GM18951 (cell line): ENCODE measurements around the gene RALGPS1.

Source experiments
- POLR2A ChIP-seq: IDR thresholded peaks from 4 replicates; pipeline ENCODE4 v1.6.1; 2011; ENCODE audit warnings: mild to moderate bottlenecking; ENCODE audit not compliant: insufficient read length, insufficient read depth; ENCODE audit errors: extremely low read depth
- in situ Hi-C: fragments of 300-500 bp; cut with MboI; formaldehyde crosslinking; loops from one replicate; pipeline ENCODE4 v1.12.0; 2022; ENCODE audit warnings: low sequenced_read_pairs, mixed read lengths, inconsistent platforms; ENCODE audit not compliant: unreplicated experiment

Gene RALGPS1

DNA sequence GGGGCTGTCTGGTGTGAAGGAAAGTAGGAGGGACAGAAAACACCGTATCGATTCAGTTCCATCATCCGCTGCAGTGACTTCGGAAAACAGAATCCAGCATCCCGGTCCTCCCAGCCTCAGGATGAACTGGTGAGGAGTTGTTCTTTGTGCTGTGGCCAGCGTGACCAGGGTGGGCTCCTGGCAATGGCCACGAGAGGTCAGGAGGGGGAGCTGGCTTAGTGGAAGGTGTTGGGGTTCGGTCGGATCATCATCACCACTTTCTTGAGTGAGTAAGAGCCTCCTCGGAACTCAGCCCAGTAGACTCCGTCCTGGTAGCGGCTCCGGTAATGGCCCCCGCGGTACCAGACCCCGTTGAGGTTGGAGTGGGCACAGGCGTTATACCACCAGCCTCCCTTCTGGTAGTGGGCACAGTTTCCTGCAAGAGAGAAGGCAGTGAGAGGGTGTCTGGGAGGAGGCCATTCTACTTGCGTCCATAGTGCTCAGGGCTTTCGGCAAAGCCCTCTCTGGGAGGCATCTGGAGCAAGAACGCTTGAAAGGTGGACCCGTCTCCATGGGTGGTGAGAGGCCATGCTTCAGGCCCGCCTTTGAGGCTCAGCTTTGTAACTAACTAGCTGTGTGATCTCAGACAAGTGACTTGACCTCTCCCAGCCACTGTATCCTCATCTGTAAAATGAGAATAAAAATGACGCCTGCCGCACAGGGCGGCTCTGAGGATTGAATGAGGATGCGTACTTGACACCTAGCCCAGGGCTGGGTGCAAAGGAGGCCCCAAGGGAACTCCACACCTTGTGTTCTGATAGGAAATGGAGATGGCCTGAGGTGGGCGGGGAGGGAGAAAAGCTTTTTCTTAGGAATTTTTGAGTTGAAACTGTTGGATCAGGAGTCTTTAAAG, 174.4 kb downstream of the RALGPS1 start:
- TF ChIP-seq POLR2A, result no peak
- in situ Hi-C loops, result no loop called here

DNA sequence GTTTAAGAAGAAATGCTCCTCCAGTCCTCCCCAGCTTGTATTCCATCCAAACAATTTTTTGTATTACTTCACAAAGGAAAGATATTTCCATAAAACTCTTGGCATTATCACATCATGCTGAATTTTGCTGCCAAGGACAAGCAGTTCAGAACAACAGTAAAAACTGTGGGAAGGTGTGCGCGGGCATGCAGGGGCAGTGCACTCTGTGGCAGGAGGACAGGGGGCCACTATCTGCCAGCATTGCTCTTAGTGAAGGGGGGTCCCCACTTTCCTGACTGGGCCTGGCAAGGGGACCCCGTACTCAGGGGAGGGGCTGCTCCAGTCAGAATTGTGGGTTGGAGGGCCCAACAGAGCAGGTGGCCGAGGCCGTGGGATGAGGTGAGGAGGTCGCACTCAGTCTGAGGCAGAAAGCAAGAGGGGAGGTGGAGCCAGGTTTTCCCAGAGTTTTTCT, 175.1 kb downstream of the RALGPS1 start:
- TF ChIP-seq POLR2A, result no peak
- in situ Hi-C loops, result no loop called here

DNA sequence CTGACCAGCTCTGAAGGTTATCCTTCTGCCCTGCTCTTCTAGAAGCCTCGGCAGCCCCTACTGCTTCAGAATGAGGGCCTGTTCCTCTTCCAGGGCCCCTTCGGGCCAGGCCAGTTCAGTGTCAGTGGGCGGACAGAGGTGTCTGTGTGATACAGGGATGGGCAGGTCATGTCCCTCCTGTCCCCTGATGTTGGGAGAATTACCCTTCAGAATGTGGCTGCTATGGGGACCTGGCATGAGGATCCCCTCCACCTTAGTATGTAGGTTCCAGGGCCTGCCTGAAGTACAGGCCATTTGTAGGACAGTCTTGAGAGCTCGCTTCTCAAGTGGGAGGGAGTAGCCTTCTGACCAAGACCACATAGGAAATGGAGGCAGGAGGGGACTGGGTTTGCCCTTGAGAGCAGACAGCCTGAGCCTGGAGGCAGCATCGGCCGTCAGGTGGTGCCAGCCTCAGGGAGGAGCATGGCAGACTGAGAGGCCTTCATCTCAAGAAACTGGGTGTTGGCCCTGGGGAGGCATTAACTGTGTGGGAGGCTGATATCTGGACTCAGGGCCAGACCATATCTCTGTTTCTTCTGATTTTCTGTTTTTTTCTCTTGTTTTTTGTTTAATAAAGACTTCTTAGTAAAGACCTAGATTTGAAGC, 175.9 kb downstream of the RALGPS1 start:
- no peak for TF ChIP-seq POLR2A
- in situ Hi-C loops, result no loop called here

DNA sequence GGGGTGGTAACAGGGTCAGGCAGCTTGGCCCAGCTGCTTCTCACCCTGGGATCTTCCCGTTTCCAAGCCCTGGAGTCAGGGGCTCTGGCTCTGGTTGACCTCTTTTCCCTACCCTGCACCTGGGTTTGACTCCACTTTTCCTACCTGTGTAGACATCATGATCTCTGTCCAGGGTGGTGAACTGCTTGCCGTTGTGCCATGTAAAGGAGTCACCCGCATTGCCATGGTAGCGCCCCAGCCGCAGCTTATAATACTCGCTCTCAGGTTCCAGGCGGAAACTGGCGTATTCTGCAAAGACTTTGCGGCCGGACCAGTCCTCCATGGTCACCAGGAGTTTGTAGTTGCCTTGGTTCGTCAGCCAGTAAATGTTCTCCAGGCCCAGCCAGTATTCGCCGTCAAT, 176.9 kb downstream of the RALGPS1 start:
- in situ Hi-C loops, result no loop called here
- no peak for TF ChIP-seq POLR2A

DNA sequence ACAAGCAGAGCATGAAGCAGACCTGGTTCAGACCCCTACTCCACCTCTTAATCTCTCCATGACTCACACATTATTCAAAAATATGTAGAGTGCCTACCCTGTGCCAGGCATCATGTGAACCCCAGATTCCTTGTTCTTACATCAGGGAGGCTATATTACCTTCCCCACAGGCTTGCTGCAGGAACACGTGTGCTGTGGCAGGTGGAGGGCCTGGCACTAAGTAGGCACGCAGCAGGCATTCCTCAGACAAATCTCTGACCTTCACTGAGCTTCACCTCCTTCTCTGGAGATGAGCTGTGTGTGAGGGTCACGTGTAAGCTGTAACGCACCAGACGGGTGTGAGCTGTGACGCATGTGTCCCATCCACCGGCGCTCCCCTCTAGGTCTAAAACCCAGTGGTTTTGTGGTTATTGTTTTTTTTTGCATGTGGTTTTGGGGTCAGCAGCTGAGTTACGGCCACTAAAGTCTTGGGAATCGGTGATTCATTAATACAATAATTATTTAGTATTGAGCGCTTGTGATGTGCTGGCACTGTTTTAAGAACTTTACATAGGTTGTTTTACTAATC, 177.5 kb downstream of the RALGPS1 start:
- TF ChIP-seq POLR2A, result no peak
- in situ Hi-C loops, result no loop called here

DNA sequence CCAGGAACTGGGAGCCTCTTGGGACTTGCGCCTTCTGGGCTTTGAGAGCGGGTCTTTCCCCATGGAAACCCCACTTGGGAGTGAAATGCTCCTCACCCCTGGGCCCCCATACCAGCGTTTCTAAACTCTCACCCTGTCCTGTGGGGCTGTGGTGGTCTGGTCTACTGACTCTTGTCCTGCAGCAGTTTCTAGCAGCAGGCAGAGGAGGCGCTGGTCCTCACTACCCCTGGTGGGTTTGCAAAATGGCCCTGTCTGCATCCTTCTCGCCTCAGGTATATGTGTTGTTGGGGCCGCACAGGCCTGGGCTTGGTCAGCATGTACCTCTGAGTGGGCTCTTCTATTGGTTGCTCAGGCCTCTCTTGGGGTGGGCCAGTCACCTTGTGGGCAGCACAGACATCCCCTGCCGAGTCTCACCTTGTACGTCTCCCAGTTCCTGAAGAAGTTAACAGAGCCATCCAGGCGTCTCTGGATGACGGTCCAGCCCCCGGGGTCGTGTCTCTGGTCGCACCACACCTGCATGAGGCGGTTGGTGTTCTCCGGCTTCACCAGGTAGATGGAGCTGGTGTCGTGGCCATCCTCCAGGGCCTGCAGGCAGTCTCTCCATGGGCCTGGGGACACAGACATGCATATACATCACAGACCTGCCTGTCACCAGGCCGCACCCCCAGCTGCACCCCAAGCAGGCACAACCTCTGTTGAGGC, 178.9 kb downstream of the RALGPS1 start:
- no peak for TF ChIP-seq POLR2A
- in situ Hi-C loops, result no loop called here

DNA sequence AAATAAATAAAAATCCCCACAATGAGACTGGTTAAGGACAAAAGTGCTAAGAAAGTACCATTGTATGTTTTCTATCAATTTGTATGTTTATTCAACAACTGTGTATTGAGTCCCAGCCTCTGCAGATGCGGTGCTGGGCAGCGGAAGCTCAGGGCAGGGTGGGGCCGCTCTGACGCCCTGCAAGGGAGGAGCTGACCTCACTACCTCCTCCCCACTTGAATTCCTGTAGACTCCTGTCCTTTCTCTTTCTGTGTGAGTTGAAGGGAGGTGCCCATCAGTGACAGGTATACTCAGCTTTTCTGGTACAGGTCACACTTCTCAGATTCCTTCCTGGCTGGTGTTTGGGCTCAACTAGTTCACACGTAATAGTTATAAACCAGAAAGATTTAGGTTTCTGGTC, 180.8 kb downstream of the RALGPS1 start:
- in situ Hi-C loops, result no loop called here
- no peak for TF ChIP-seq POLR2A

DNA sequence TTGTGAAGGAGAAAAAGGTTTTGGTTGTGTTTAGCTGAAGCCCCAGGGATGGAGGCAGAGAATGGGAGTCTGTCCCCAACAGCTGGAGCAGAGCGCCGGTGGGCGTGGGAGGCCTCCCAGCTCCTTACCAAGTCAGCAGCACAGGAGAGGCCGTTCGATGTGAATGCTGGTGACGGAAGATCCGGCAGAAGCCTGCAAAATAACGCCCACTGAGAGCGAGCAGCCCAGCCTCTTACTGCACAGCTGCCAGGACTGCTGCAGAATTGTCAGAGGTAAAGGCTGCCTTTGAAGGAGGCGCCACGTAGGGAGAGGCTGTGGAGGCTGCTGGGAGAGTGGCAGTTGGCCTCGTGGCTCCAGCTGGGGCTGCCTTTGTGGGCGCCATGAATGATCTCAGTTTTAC, 181.6 kb downstream of the RALGPS1 start:
- in situ Hi-C loops, result no loop called here
- TF ChIP-seq POLR2A, result no peak

DNA sequence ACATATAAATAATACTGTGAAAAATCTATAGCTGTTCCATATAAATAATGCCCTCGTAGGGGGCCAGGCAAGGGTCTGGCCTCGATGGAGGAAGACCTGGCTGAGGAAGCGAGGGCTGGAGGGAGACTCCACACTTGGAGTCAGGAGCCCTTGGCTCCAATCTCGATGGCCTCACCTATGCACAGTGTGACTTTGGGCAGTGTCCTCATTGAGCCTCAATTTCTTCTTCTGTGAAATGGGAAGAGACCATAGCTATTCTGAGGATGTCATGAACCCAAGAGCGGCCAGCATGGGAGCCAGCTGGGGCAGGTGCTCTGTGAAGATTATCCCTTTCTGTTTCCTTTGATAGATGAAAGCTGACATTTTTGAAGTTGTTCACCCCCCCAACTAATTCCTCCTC, 183.1 kb downstream of the RALGPS1 start:
- in situ Hi-C loops, result no loop called here
- no peak for TF ChIP-seq POLR2A

DNA sequence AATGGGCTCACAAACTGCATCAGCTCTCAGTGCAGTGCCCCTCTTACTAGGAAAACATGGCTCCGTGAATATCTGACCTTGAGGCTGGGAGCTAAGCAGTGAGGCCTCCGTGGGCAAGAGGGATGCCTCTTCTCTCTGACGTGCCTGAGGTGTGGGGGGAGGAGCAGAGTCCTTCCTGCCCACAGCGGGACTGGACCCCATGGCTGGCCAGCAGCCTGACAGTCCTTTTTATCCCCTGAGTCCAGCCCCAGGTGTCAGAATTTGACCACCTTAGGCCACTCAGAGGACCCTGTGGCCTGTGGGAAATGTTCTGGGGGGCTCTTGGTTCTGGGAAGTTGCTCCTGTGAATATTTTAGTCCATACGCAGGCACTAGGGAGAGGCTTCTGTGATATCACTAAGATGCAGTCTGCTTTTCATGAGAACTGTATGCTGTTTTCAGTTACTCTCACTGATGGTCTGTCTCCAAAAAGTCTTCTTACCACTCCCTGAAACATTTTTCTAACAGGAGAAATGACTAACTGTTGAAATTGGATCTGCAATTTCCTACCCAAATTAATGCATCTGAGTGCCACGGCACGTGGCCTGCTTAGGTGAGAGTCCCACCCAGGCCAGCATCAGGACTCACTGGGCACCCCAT, 184.5 kb downstream of the RALGPS1 start:
- no peak for TF ChIP-seq POLR2A
- in situ Hi-C loops, result no loop called here

DNA sequence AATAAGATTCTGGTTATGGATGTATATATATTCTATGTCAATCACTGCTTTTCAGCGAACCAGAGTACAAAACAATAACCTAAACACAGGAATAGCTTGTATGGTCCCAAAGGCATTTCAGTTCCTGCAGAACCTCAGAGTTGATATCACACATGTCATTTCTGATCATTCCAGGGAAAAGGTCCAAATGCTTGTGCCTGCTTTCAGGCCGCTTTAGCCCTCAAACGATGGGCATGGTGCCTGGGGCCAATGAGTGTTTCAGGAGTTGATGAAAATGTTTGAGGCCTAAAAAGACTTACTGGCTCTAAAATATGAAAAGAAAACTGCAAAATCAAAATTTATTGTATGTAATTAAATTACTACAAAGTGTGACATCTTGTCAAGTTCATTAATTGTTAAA, 185.1 kb downstream of the RALGPS1 start:
- no peak for TF ChIP-seq POLR2A

DNA sequence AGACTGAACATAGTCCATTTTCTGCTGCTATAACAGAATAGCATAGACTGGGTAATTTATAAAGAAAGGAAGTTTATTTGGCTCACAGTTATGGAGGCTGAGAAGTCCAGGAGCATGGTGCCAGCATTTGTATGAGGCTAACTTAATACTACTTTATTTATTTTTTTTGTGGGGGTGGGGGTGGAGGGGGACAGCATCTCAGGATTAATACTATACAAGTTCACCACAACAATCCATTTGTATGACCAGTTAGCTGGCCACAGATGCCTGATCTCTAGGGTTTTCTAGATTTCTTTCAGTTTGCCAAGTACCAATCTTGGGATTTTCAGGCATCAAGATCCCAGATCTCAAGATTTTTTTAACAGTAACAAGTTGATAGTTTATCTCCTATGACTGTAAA, 187.6 kb downstream of the RALGPS1 start:
- TF ChIP-seq POLR2A, result no peak
- in situ Hi-C loops, result no loop called here

More for the DNA sequence above, 185.1 kb downstream of the RALGPS1 start:
- in situ Hi-C loops, result no loop called here

DNA sequence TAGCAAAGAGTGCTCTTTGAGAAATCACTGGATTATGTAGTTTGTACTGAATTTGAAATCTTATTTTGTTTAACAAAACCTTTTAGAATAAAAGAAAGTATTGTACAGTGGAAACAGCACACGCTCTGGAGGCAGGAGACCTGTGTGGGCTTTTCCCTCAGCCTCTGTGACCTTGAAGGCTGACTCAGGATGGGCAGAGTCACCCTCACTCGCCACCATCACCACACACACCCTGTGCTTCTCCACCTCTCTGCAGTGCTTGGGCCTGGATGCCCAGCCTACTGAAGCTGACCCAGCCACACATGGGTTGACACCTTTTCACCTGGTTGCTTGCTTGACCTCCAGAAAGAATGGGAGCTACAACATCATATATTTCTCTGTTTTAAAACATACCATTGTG, 188.2 kb downstream of the RALGPS1 start:
- in situ Hi-C loops, result no loop called here
- TF ChIP-seq POLR2A, result no peak
